K562 (cell line): Measurements from ENCODE around the gene EFCAB12. TPM values are rescaled to one million over a fixed set of nuclear protein-coding genes. Genes with fewer than 3 reads are reported as not detected.
A peak's percentile ranks its signal among the peaks of the same experiment; 100 is the strongest.

Experiments used
- CBFA2T2 ChIP-seq: fragments of 450-650 bp; conservative IDR thresholded peaks from 2 replicates; pipeline ENCODE4 v1.6.1; 2017; ENCODE audit warnings: mild to moderate bottlenecking
- HEY1 ChIP-seq: fragments of 250-450 bp; sonication (Bioruptor Pico); IDR thresholded peaks from 2 replicates; pipeline ENCODE4 v1.5.0; 2020; ENCODE audit warnings: mild to moderate bottlenecking, moderate library complexity, borderline replicate concordance
- PATZ1 ChIP-seq: fragments of 250-450 bp; sonication (Bioruptor Pico); IDR thresholded peaks from 2 replicates; pipeline ENCODE4 v1.5.0; 2020; ENCODE audit warnings: mild to moderate bottlenecking, borderline replicate concordance
- PKNOX1 ChIP-seq: fragments of 450-650 bp; IDR thresholded peaks from 2 replicates; pipeline ENCODE4 v1.6.1; 2016
- PREB ChIP-seq: sonication (generic); formaldehyde crosslinking; IDR thresholded peaks from 2 replicates; pipeline ENCODE4 v1.8.1; 2023; ENCODE audit warnings: mild to moderate bottlenecking, missing genetic modification reagents
- REST ChIP-seq, 2 experiments: fragments of 450-650 bp; formaldehyde crosslinking in 1 of 2; IDR thresholded peaks; 2 replicates each; pipeline versions ENCODE4 v1.4.0 to v1.6.1; 2014 to 2020; ENCODE audit warnings: mild to moderate bottlenecking in 2 of 2, borderline replicate concordance in 1 of 2, low read depth in 1 of 2
- SP1 ChIP-seq: sonication (generic); formaldehyde crosslinking; IDR thresholded peaks from 2 replicates; pipeline ENCODE4 v1.8.1; 2022; ENCODE audit warnings: mild to moderate bottlenecking, missing genetic modification reagents
- ZNF778 ChIP-seq: fragments of 450-650 bp; formaldehyde crosslinking; IDR thresholded peaks from 2 replicates; pipeline ENCODE4 v1.4.0; 2020; ENCODE audit warnings: mild to moderate bottlenecking, moderate library complexity
- polyA plus RNA-seq, 8 experiments: library from polyadenylated mRNA; depleted of rRNA in 4 of 8; stranded (reverse) in 5 of 8; unstranded in 3 of 8; fragments of >200 nt; fragmentation: Nextera tagmentation in 2 of 8; fragmentation: Illumina TruSeq in 1 of 8; extraction: Ambion mirVana in 2 of 8; extraction: Trizol in 1 of 8; gene quantifications; 2 replicates each; pipeline versions ENCODE4 v1.2.1 to v1.2.3, GENCODE V29; 2011 to 2014; ENCODE audit warnings: inconsistent platforms in 1 of 8, missing spikeins in 1 of 8
- total RNA-seq, 7 experiments: library from RNA; depleted of rRNA in 6 of 7; stranded (reverse); fragments of >200 nt in 6 of 7; fragmentation: Illumina TruSeq in 2 of 7; extraction: Trizol in 2 of 7; gene quantifications; 2 replicates each; pipeline versions ENCODE4 v1.2.1 to v1.2.3, GENCODE V29; 2011 to 2021; ENCODE audit warnings: low replicate concordance in 1 of 7

Gene EFCAB12
- total and polyA plus RNA-seq, 9 of the 15 experiments (the other 6 are each of a cell fraction or from before 2014, with no cell fraction given), result 0.08 to 0.95 (median 0.56) TPM; not detected in 1

GRCh38 chr3:129461461-129462146 is 33.2 kb upstream of the EFCAB12 start (continued):
- no peak; the same call in 1 of the 2 replicates for TF ChIP-seq REST (IDR thresholded peaks at IDR 0.05; ENCODE audit: borderline replicate concordance)
- no peak for TF ChIP-seq REST (CRISPR knock-in tag; IDR thresholded peaks at IDR 0.05; ENCODE audit: low read depth)
- no peak for TF ChIP-seq PREB (CRISPR knock-in tag)
- TF ChIP-seq SP1 (CRISPR knock-in tag), result 0 out of 2 replicates have a peak, but pooled peaks have one; percentile 40
- TF ChIP-seq ZNF778, result no peak
- peak; percentile 62; the same call in 1 of the 2 replicates for TF ChIP-seq PKNOX1
- peak; percentile 94 for TF ChIP-seq CBFA2T2
- TF ChIP-seq HEY1 (CRISPR knock-in tag), result no peak
- no peak for TF ChIP-seq PATZ1 (CRISPR knock-in tag)
